ENCODE results near the gene TNS3.

Gene TNS3

DNA sequence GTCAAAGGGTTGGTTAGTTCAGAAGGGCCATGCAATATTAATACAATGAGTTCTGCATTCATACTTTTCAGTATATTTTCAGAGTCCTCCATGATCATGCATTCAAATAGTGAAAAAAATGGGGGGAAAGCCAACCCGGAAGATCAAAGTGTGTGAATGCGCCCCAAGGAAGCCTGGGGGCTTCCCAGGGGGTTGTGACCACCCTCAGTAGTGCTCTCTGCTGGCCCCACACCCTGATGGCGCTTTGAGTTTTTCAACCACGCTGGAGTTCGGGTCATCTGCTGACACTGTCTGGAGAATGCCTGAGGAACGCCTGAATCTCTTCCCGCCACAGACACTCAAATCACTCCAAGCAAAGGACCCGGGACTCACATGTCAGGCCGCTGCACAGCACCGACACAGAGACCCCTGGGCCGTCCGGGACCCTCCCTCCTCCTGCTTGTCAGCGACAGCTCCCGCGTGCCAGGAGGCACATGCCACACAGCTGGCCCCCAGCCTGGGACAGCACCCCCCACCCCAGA, 1.0 kb downstream of the TNS3 start:
- no peak for DNase-seq

DNA sequence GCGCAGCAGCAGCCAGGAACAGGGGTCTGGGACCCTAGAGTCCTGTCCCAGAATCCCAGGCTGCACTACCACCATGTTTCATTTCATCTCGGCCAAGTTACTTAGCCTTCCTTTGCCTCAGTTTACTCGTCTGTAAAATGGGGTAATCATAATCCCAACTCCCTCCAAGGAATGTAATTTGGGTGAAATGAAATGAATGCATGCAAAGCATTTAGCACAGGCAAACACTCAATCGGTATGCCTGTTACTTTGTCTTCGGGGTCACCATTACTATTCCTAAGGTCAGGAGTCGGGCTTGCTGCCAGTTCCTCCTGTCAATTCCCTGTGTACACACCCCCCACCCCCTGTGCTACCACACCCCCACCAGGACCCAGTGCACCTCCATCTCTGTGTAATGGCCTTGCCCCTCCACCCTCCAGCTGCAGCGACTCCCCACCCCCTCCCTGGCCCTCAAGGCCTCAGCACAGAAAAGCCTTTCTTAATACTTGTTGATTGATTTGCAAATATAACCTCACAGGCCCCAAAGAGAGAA, 1.7 kb downstream of the TNS3 start:
- DNase-seq: no peak

DNA sequence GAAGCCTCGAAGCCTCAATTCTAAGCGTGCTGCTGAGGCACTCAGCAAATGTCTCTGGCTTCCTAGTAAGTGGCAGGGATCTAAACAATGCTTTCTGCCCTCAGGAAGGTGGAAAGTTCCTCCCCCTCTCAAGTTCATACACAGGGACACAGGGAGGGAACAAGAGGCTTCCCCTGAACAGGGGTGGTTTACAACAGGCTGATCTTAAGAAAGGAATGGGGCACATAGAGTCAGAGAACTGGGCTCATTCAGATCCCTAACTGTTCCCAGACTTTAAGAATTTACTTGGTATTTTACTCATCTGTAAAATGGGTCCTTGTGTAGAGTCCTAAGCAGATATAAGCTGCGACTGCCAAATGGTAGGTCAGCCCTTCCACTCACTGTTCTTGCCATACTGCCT, 2.5 kb downstream of the TNS3 start:
- DNase-seq: no peak

DNA sequence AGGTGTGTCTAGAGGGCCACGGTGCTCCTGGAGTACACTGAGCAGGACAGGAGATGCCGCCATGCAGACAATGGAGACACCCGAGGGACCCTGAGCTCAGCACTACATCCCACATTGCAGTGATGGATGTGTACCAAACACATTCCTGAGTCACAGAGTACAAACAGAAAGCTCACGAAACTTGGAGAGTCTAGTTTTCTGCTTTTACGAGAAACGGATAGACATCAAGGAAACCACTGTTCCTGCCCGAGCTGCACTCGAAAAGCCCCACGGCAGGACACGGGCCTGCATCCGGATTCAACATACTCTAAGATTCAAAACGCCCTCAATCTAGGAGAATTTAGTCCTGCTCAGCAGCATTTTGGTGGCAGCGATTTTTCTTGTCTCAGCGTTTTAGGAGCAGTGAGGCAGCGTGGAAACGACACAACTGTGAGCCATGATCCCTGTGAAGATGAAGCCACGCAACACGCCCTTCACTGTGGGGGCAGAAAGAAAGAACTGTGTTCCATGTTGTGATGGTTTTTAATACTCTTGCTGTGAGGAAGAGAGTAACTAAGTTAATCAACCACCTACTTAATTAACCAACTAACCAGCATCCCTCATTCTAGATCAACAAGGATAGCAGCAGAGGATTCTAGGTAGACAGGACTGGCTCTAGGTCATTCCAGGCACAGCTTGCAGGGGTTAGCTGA, 3.2 kb downstream of the TNS3 start:
- DNase-seq: no peak

DNA sequence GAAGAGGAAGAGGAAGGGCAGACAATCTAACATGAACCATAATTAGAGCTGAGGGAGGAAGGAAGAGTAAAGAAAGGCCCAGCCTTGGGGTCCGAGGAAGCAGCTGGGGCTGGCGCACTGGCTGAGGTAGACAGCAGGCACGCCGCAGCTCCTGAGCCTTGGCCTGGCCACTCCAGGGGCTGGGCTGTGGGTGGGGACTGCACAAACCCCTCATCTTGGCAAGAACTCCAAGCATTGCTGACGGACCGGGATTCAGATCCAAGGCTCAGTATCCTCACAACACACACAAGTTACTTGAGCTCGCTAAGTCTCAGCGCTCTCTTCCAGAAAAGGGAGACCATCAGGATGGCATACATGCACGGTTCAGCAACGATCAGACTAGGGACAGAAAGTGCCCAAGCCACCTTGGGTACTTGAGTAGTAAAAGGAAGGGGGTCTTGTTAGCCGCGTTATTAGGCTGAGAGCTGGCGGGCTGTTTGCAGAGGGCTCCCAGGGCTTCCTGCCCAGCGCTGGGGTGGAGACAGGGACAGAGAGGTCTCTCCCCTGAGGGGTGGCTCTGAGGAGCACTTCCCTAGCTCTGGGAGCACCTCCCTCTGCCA, 4.5 kb downstream of the TNS3 start:
- DNase-seq: no peak

DNA sequence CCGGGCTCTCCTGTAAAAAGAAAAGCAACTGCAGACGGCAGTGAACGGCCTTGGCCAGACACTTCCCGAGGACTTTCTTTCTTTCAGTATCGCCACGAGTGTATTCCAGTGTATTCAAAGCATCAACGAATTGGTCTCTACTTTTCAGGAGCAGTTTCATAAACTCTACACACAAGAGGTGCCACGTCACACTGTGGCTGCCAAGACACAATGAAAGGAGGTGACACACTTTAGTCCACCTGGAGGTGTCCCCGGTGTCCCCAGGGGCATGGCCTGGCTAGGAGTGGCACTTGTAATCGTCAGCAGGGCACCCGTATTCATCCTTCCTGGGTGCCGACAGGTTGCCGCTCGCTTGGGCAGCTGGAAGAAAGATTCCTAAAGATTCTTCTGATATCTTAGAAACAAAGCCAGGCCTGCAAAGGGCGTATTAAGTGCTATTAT, 5.0 kb downstream of the TNS3 start:
- DNase-seq: no peak

DNA sequence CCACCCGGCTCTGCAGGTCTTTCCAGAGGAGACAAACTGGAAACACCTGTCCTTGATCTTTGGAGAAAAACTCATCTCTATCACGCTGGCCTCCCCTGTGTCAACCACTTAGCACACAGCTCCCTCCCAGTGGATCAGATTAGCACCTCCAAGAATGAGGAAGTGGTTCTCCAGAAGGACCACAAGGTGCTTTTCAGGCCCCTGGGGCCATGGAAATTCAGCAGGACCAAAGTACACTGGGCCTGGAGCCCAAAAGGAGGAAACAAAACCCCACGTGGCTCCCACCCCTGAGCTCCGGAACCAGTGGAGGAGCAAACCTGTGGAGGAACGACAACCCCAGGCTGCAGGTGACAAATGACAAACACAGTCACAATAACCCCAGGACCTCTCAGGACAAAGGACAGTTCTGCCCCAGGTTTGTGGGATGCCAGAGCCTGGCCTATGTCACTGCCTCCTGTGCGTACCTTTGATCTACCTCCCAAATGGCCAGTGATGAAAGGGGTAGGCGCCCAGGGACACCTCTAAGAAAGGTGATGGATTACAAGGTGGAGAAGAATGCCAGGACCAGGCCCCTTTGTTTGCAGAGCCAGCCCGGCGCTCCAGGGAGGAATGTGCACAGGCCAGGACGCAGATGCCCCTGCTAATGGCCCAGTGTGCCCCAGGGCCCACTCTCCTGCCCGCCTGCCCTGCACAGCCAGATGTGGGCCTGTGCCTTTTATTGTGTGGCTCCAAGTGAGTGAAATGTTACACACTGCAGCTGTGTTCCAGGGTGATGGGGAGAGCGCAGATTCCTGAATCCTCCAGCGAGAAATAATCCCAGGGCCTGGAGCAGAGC, 5.7 kb downstream of the TNS3 start:
- peak; percentile 48 for DNase-seq

DNA sequence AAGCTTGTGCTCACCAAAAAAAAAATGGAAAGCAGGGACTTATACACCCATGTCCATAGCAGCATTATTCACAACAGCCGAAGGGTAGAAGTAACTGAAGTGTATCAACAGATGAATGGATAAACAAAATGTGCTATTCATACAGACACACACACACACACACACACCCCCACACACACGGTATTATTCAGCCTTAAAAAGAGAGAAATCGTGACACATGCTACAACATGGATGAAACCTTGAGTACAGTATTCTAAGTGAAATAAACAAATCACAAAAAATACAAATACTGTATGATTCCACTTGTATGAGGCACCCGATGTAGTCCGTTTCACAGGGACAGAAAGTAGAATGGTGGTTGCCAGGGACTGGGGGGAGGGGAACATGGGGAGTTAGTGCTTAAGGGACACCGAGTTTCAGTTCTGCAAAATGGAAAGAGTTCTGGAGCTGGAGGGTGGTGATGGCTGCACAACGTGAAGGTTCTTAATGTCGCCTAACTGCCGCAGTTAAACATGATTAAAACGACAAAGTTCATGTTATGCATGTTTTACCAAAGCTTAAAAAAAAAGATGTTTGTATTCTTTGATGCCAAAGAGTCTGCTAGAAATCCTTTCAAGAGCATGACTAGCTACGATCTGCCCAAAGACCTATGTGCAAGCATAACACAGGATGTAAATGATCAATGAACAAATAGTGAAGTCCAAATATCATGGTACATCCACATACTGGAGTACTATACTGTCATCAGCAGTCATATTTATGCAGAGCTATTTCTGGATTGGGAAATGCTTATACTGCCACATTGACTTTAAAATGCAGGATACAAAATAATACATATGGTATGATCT, 7.2 kb downstream of the TNS3 start:
- DNase-seq: no peak

DNA sequence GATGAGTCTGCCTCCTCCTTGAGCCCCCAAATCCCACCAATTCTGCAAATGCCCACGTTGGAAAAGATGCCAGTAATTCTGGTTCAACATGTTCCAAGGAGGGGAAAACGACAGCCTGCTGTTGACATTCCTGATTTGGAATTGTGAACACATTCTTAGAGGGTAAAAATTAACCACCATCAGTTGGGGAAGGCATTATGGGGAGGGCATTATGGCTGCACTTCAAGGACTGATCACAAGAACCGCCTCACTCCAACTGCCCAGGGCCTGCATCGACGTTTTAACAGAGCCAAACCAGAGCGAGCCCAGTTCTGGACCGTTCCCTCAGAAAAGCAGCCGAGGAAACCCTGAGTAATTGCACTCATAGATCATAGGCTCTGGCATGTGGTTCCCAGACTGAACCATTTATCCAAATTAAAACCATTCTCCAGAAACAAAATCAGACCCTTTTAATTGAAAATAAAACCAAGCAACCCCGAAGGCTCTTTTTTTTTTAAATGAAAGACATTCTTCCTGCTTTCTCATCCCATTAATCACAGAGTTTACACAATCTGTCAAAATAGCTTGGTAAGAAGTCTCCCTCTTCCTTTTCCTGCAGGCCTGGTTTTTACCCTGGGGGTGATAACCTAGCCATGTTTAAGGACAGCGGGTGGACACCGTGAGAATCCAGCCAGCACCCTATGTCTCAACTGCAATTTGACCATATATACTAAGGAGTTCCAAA, 8.0 kb downstream of the TNS3 start:
- no peak for DNase-seq

DNA sequence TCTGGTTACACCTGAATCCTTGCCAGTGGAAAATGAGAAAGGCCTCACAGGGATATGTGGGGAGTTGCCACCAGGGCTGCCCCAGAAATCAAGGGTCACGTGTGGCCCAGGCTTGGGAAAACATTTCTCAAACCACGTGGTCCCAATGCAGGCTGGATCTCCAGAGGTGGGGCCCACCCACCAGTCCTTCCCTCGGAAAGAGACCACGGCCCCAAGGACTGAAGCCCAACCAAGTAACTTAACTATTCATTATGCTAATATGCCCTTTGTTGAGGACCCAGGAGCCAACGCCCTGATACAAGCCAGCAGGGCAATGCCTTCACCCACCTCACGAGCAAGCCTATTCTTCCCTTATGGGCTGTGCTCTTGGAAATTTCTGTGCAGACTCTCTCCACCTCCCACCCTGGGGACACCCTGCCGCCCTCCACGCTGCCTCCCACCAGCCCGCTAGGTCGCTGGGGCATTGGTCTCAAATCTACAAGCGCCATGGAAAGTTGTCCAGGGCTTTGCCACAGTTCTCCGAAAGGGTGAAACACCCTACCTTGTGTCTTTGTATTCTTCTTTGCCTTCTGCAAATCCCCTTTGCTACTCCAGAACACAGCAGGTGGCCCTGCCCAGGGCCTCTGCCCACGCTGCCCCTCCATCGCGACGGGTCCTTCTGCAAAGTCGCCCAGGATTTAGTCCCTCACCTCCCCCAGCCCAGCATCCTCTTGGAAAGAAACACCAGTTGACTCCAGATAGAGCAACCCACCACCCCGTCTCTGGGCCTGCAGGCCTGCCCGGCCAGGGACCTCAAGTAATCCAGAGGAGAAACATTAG, 8.8 kb downstream of the TNS3 start:
- DNase-seq: no peak

DNA sequence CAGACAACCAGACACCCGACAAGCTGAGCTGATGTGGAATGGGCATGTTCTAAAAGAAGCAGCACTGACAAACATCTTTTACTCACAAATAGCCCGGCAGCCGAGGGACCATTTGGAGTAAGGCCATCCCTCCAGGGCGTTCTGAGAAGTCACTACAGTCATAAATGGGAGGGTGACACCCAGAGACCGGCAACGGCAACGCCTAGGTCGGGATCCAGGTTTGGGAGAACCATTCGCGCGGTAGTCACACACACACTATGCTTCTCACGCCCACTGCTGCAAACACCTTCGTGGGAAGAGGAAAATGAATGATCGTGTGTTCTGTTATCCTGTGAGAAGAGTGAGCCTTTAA, 9.8 kb downstream of the TNS3 start:
- DNase-seq: no peak

DNA sequence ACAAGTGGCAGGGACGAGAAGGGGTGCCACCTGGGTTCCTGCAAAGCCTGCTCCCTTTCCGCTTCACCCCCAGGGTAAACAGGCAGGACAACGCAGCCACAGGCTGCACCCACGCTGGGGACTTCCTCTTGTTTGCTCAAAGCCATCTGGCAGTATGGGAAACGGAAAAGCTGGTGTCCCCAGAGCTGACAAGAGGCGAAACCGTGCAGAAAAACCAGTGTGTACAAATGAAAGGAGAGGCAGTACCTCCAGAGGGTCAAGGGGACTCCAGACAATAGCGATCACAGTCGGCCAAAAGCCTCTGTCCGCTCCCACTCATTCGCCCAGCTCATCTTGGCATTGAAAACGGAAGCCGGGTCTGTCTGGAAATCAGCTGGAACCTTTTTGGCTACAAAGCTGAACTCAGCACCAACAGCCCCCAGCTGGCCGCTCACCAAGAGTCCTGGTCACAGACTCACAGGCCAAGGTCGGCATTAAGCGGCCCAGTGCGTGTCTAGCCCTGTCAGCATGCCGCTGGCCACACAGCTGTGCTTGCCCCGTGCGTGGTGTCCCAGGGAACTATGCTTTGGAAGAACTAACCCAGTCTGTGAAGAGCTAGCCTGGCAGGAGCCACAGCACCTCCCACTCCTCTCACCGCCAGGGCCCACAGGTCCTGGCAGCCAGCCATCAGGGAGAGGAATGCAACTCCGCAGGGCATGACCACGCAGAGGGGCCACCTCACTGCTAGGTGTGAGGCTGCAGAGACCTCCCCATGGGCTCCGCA, 10.4 kb downstream of the TNS3 start:
- peak; percentile 49 for DNase-seq

DNA sequence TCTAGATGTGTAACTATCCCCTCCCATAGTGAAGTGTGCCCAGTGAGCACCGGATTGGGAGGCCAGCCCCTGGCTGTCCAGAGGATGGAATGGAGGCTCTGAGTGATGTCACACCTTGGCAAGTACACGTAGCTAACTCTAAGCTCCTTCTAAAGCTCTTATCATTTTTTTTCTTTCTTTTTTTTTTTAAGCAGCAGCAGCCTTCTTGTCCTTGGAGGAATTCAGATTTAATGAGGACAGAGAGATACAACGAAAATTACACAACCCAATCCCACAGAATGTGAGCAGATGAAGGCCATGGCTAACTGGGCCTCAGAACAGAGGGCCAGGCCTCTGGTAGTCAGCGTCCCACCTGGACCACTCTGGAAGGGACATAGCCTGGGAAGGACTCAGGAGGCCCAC, 11.3 kb downstream of the TNS3 start:
- DNase-seq: no peak

DNA sequence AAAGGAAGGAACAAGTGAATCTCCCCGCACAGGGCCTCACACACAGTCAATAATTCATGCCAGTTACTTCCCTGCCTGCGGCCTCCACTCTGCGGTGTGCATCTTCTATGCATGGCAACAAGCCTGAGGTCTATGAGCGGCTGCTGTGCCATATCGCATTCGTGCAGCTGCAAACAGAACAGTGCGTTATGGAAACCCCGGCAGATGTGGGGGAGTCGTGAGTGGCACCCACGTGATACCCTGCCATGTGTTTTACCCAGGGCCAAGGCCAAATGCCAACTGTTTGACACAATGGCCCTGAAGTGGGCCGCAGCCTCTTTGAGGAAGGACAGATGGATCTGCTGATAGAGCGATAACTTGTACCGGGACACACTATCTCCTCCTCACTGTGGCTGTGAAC, 13.4 kb downstream of the TNS3 start:
- DNase-seq: no peak

DNA sequence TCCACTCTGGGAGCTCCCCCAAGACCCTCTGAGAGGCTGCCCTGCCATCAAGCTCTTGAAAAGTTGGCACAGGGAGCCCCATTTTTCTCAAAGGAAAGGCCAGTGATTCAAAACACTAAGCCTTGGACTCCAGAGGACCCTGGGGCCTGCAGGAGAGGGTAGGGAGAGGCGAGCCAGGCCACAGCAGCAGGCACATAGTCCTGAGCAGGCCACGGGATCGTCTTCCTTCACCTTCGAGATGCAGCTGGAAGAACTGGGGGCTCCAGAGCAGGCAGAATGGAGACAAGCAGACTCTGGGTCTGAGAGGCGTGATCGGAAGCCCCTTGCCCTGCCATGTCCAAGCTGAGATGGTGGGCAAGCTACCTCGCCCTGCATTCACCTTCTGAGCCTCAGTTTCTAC, 13.9 kb downstream of the TNS3 start:
- DNase-seq: no peak

DNA sequence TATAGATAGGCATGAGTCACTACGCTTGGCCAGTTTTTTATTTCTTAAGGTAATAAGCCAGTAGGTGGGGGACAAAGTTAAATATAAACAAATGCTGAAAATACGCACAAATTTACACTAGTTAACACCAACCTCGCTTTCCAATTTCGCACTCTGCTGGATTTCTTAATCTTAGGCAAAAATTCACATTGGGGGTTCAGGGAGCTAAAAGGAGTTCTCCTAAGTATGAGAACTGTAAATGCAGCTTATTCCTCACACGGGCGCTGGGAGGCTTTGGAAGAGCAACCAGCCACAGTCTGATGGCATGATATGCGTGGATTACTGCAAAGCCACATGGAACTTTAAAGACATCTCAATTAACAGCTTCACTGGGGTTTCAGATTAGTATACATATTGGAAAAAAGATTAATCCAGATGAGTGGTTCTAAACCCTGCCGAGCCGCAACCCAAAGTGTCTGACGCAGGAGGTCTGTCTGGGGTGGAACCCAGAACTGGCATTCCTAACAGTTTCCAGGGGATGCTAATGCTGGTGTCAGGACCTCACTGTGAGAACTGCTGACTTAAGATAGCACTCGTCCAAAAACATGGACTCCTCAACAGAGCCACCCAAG, 16.2 kb downstream of the TNS3 start:
- no peak for DNase-seq

DNA sequence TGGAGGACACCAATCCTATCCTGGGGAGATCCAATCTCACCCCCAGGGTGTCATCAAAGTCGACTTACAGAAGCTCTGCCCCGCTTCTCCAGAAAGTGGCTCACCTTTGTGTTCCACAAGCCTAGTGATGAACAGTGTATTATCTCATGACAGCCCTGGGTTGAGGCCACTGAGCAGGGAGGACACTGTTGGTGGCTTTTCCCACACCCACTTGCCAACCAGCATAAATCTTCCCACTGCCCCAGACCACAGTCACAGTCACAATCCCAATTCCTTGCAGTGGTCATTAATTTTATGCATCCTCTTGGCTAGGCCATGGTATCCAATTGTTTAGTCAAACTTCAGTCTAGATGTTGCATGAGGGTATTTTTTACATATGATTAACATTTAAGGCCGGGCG, 18.4 kb downstream of the TNS3 start:
- DNase-seq: no peak

DNA sequence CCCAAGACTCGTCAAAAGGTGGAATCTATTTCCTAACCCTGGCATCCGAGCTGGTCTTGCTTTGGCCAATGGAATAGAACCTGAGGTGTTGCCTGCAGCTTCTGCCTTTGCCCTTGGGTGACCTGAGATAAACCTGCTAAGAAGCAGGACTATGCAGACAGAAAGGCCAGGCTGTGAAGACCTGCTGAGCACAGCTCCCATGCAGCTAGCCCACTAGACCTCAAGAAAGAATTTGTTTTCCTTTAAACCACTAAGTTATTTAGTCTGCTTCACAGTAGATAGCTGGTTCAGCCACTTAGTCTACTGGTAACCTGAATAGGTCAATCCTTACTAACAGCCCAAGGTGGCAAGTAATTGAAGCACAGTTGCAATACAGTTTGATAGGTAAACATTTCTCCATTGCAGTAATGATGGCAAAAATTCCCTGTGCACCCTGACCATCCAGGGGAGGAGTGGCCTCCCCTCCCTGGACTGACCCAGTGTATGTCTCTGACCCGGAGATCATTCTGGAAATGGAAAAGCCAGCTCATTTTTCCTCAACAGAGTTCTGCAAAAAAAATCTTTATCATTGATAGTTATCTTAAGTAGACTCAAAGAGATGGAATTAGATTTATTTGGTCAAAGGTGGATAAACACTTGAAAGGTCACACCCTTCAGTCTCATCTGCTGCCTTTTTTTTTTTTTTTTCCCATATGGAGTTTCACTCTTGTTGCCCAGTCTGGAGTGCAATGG, 20.0 kb downstream of the TNS3 start:
- DNase-seq: no peak

Measured in NCI-H510A (cell line).